Neural cell (in vitro differentiated cells): ENCODE data around the gene SELENOI. TPM values are rescaled to one million over a fixed set of nuclear protein-coding genes. Genes with fewer than 3 reads are reported as not detected.

Experiments used
- H2AFZ ChIP-seq: fragments of 200-600, 300-800 bp; sonication (generic), shearing (Covaris generic); 2 replicates; pipeline ENCODE4 v1.6.0; 2014; ENCODE audit warnings: low read depth, mild to moderate bottlenecking, antibody characterized with exemption, low read length, moderate library complexity
- H3F3A ChIP-seq: fragments of 200-600 bp; shearing (Covaris generic); 2 replicates; pipeline ENCODE4 v1.6.1; 2016; ENCODE audit warnings: mild to moderate bottlenecking, moderate library complexity, mixed read lengths, antibody characterized with exemption, low read length; ENCODE audit not compliant: insufficient read depth, poor library complexity, severe bottlenecking
- H3K27ac ChIP-seq: fragments of 200-600, 300-800 bp; sonication (generic), shearing (Covaris generic); 2 replicates; pipeline ENCODE4 v1.5.1; 2014; ENCODE audit warnings: mild to moderate bottlenecking, low read length, moderate library complexity
- H3K27me3 ChIP-seq: fragments of 300-800, 200-600 bp; sonication (generic), shearing (Covaris generic); 2 replicates; pipeline ENCODE4 v1.6.0; 2014; ENCODE audit warnings: mild to moderate bottlenecking, low read depth, low read length, moderate library complexity; ENCODE audit not compliant: insufficient read depth
- H3K36me3 ChIP-seq: fragments of 300-800, 200-600 bp; sonication (generic), shearing (Covaris generic); 2 replicates; pipeline ENCODE4 v1.5.1; 2014; ENCODE audit warnings: mild to moderate bottlenecking, antibody characterized with exemption, low read length, moderate library complexity; ENCODE audit not compliant: insufficient read depth
- H3K4me2 ChIP-seq: fragments of 300-800, 200-600 bp; sonication (generic), shearing (Covaris generic); 2 replicates; pipeline ENCODE4 v1.6.0; 2014; ENCODE audit warnings: mild to moderate bottlenecking, low read length
- H3K4me3 ChIP-seq: fragments of 300-800, 200-600 bp; sonication (generic), shearing (Covaris generic); 2 replicates; pipeline ENCODE4 v1.5.1; 2014; ENCODE audit warnings: mild to moderate bottlenecking, low read length, moderate library complexity
- H3K79me2 ChIP-seq: fragments of 200-600 bp; shearing (Covaris generic); replicated peaks from 2 replicates; pipeline ENCODE4 v1.6.0; 2014; ENCODE audit warnings: mild to moderate bottlenecking, low read length, moderate library complexity; ENCODE audit not compliant: insufficient read depth
- H3K9ac ChIP-seq: fragments of 300-800, 200-600 bp; sonication (generic), shearing (Covaris generic); 2 replicates; pipeline ENCODE4 v1.6.1; 2016; ENCODE audit warnings: mild to moderate bottlenecking, low read length, mixed read lengths
- H3K9me2 ChIP-seq: fragments of 200-600 bp; shearing (Covaris generic); 2 replicates; pipeline ENCODE4 v1.6.1; 2016; ENCODE audit warnings: mild to moderate bottlenecking, low read length, mixed read lengths; ENCODE audit not compliant: insufficient read depth
- H3K9me3 ChIP-seq: fragments of 200-600, 300-800 bp; sonication (generic), shearing (Covaris generic); 2 replicates; pipeline ENCODE4 v1.6.1; 2016; ENCODE audit warnings: mild to moderate bottlenecking, mixed run types, low read length, moderate library complexity, mixed read lengths
- H4K20me1 ChIP-seq: fragments of 200-600 bp; shearing (Covaris generic); 2 replicates; pipeline ENCODE4 v1.6.1; 2016; ENCODE audit warnings: mild to moderate bottlenecking, mixed run types; ENCODE audit not compliant: insufficient read depth
- EP300 ChIP-seq: fragments of 450-650 bp; conservative IDR thresholded peaks from 2 replicates; pipeline ENCODE4 v1.6.1; 2014; ENCODE audit warnings: antibody characterized with exemption, mild to moderate bottlenecking, moderate library complexity; ENCODE audit not compliant: poor library complexity, severe bottlenecking
- EZH2 ChIP-seq: fragments of 200-600, 300-800 bp; shearing (Covaris generic), sonication (generic); IDR thresholded peaks from 2 replicates; pipeline ENCODE4 v1.6.1; 2014; ENCODE audit warnings: antibody characterized with exemption, low read length, borderline replicate concordance, mild to moderate bottlenecking; ENCODE audit not compliant: insufficient read depth, poor library complexity, severe bottlenecking
- MXI1 ChIP-seq: fragments of 450-650 bp; conservative IDR thresholded peaks from 2 replicates; pipeline ENCODE4 v1.6.1; 2014; ENCODE audit warnings: antibody characterized with exemption, mild to moderate bottlenecking; ENCODE audit not compliant: poor library complexity, severe bottlenecking
- POLR2AphosphoS5 ChIP-seq: IDR thresholded peaks from 2 replicates; pipeline ENCODE4 v1.6.1; 2012
- RAD21 ChIP-seq: fragments of 450-650 bp; conservative IDR thresholded peaks from 2 replicates; pipeline ENCODE4 v1.6.1; 2014; ENCODE audit warnings: antibody characterized with exemption, mild to moderate bottlenecking, moderate library complexity
- SMC3 ChIP-seq: fragments of 450-650 bp; conservative IDR thresholded peaks from 2 replicates; pipeline ENCODE4 v1.6.1; 2014; ENCODE audit warnings: antibody characterized with exemption, mild to moderate bottlenecking, moderate library complexity; ENCODE audit not compliant: poor library complexity
- TAF1 ChIP-seq: IDR thresholded peaks from 2 replicates; pipeline ENCODE4 v1.6.1; 2012; ENCODE audit warnings: low read depth
- polyA plus RNA-seq: library from polyadenylated mRNA; depleted of rRNA; stranded (reverse); fragments of >200 nt; gene quantifications from 2 replicates; pipeline ENCODE4 v1.2.3, GENCODE V29; 2014
- TF ChIP-seq, protein P1 (sequence below): fragments of 450-650 bp; IDR thresholded peaks from 2 replicates; pipeline ENCODE4 v1.5.1; 2014; ENCODE audit warnings: antibody characterized with exemption, mild to moderate bottlenecking, moderate library complexity; ENCODE audit not compliant: poor library complexity, severe bottlenecking
- TF ChIP-seq, protein P2 (sequence below): IDR thresholded peaks from 2 replicates; pipeline ENCODE4 v1.6.1; 2012; ENCODE audit warnings: borderline replicate concordance

SELENOI gene
- polyA plus RNA-seq, 1 donor from 2014 or later, result 25.2 TPM

DNA sequence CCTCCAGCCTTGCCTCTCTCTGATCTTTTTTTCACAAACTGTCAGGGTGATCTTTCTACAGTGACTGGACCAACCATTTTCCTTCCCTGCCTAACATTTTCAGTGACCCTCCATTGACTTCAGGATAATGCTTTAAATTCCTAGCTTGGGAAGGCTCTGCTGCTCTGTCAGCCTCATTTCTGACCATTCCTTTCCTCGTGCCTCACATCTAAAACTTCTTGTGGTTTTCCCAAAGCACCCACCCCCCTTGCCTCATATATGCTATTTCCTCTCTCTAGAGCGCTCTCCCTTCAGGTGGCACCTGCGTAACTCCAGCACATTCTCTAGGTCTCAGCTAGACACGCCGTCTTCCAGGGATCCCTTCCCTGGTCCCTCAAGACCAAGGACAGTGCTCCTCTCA is 93.0 kb downstream of the SELENOI start:
- H3K27me3 ChIP-seq, result no peaks in the 10 kb centered on the region
- H3K4me3 ChIP-seq, result no peak overlapping the region
- H3K9me2 ChIP-seq, result no peaks in the 10 kb centered on the region
- no peaks in the 10 kb centered on the region for H3K79me2 ChIP-seq
- H3K9me3 ChIP-seq, result no peaks in the 10 kb centered on the region
- TF ChIP-seq, protein P1, sequence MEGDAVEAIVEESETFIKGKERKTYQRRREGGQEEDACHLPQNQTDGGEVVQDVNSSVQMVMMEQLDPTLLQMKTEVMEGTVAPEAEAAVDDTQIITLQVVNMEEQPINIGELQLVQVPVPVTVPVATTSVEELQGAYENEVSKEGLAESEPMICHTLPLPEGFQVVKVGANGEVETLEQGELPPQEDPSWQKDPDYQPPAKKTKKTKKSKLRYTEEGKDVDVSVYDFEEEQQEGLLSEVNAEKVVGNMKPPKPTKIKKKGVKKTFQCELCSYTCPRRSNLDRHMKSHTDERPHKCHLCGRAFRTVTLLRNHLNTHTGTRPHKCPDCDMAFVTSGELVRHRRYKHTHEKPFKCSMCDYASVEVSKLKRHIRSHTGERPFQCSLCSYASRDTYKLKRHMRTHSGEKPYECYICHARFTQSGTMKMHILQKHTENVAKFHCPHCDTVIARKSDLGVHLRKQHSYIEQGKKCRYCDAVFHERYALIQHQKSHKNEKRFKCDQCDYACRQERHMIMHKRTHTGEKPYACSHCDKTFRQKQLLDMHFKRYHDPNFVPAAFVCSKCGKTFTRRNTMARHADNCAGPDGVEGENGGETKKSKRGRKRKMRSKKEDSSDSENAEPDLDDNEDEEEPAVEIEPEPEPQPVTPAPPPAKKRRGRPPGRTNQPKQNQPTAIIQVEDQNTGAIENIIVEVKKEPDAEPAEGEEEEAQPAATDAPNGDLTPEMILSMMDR, result no peak
- no peak overlapping the region for H3K27ac ChIP-seq
- no peak overlapping the region for H2AFZ ChIP-seq
- H3F3A ChIP-seq, result no peaks in the 10 kb centered on the region
- H3K4me2 ChIP-seq, result no peak overlapping the region
- H3K36me3 ChIP-seq, result no peaks in the 10 kb centered on the region
- no peaks in the 10 kb centered on the region for H4K20me1 ChIP-seq
- H3K9ac ChIP-seq, result no peak overlapping the region

DNA sequence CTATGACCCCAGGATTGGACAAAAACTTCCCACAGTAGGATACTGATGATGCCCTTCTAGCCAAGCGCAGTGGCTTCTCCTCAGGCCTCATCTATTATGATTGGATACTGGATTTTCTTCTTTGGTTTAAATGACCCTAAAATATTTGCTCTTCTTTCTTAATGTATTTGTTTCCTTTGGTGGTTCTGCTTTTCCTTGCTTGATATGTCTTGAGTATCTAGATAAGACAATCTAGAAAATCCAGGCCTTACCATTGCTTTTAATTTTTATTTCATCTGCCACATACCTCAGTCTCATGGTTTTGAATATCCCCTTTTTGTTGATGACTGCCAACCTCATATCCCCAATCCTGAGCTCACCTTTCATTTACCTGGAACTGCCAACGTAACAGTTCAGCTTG is 96.4 kb downstream of the SELENOI start:
- H2AFZ ChIP-seq, result no peak overlapping the region
- H3K9me3 ChIP-seq, result no peaks in the 10 kb centered on the region
- H3K79me2 ChIP-seq, result no peaks in the 10 kb centered on the region
- no peaks in the 10 kb centered on the region for H3K27me3 ChIP-seq
- no peaks in the 10 kb centered on the region for H3K36me3 ChIP-seq
- H4K20me1 ChIP-seq, result no peaks in the 10 kb centered on the region
- H3K27ac ChIP-seq, result no peak overlapping the region
- H3K9me2 ChIP-seq, result no peaks in the 10 kb centered on the region
- H3F3A ChIP-seq, result no peaks in the 10 kb centered on the region
- TF ChIP-seq POLR2AphosphoS5, result no peak
- TF ChIP-seq TAF1, result no peak
- TF ChIP-seq MXI1, result no peak
- TF ChIP-seq RAD21, result no peak
- TF ChIP-seq, protein P1, result no peak
- no peak for TF ChIP-seq SMC3
- TF ChIP-seq EZH2, result no peak
- TF ChIP-seq, protein P2, sequence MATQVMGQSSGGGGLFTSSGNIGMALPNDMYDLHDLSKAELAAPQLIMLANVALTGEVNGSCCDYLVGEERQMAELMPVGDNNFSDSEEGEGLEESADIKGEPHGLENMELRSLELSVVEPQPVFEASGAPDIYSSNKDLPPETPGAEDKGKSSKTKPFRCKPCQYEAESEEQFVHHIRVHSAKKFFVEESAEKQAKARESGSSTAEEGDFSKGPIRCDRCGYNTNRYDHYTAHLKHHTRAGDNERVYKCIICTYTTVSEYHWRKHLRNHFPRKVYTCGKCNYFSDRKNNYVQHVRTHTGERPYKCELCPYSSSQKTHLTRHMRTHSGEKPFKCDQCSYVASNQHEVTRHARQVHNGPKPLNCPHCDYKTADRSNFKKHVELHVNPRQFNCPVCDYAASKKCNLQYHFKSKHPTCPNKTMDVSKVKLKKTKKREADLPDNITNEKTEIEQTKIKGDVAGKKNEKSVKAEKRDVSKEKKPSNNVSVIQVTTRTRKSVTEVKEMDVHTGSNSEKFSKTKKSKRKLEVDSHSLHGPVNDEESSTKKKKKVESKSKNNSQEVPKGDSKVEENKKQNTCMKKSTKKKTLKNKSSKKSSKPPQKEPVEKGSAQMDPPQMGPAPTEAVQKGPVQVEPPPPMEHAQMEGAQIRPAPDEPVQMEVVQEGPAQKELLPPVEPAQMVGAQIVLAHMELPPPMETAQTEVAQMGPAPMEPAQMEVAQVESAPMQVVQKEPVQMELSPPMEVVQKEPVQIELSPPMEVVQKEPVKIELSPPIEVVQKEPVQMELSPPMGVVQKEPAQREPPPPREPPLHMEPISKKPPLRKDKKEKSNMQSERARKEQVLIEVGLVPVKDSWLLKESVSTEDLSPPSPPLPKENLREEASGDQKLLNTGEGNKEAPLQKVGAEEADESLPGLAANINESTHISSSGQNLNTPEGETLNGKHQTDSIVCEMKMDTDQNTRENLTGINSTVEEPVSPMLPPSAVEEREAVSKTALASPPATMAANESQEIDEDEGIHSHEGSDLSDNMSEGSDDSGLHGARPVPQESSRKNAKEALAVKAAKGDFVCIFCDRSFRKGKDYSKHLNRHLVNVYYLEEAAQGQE, result no peak
- TF ChIP-seq EP300, result no peak
- no peak overlapping the region for H3K9ac ChIP-seq
- H3K4me2 ChIP-seq, result no peak overlapping the region
- no peak overlapping the region for H3K4me3 ChIP-seq
